HG02610 (cell line): ENCODE results near the gene POU2F3.
A peak's percentile ranks its signal among the peaks of the same experiment; 100 is the strongest.

ENCODE experiments used
- ATAC-seq: cut with Tn5 transposase; IDR thresholded peaks from one replicate; pipeline ENCODE4 v1.9.1; 2021; ENCODE audit warnings: mild to moderate bottlenecking, moderate library complexity; ENCODE audit not compliant: unreplicated experiment

The POU2F3 gene

DNA sequence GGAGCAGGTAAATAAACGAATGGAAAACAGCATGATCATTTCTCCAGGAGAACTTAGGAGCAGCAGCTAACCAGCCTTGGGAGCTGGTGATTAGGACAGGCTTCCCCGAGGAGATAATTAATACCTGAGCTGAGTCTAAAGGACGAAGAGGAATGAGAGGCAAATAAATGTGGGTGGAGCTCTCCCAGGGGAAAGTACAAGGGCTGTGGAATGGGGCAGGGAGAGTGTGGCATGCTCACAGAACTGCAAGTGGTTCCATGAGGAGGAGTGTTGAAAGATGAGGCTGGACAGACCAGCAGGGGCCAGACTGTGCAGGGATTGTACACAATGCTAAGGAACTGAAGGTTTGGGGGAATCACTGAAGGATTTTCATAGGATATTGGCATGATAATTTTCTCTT lies 70.9 kb downstream of the POU2F3 start:
- no peak for ATAC-seq

DNA sequence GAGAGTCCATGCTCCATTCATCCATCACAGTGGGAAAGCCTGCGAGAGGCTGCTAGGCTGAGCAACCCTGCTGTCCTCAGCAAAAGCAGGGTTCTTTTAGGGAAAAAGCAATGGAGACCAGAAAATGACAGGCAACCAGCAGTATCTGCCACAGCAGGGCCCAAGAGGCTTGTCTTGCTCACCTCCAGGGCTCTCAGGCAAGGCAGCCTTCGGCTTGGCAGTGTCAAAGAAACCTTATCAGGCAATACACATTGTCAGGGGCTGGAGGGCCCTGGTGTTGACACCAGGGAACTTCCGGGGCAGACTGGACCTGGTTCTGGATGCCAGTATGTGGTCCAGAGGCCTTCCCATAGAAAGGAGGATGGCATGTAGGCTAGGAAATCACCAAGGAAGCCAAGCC lies 74.9 kb downstream of the POU2F3 start:
- no peak for ATAC-seq

GRCh38 chr11:120316880-120317688 lies 77.1 kb downstream of the POU2F3 start:
- no peak for ATAC-seq

GRCh38 chr11:120317689-120318480 lies 77.9 kb downstream of the POU2F3 start:
- no peak for ATAC-seq

- no peak for ATAC-seq
Observed at GRCh38 chr11:120318906-120319305, 79.0 kb downstream of the POU2F3 start.

DNA sequence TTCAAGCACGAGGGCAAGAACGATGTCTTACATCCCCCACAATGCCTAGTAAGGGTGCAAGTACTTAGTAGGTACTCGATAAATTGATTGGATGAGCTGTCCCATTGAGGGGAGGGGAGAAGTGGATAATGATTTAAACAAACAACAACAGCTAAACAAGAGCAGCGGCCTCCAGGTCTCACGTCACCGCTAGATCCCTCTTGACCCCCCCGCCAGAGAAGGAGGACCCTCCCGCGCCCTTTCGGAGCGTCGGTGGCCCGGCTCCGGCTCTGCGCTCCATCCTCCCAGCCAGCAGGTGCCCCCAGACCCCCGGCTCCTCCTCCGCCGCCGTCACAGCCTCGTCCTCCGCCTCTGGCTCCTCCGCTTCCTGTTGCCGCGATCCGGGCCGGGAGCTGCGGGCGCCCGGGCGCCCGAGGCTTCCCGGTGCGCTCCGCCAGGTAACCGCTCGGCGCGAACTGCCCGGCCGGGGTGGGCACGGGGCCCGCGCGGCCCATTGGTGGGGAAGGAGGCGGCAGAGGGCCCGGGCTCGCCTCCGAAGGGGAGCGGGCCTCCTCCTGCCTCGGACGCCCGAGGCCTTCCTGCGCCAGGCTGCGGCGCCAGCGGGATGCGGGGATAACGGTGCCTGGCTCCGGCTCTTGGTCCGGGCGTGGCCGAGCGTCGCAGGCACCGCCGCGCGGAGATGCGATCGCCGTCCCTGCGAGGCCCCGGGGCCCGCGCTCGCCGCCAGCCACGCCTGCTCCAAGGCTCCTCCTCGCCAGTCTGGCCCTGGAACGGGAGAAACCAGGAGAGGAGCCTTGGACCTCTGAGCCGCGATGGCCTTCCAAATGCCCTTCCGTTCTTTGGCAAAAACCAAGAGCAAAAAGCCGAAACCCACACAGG lies 85.2 kb downstream of the POU2F3 start, which contains the start of gene TLCD5:
TLCD5 (plus strand) TSS at position 368 of the 879 bp plus-strand sequence. CDS start 2,143 bp downstream, outside the sequence.
- ATAC-seq, result peak; percentile 71

- no peak for ATAC-seq
Observed at GRCh38 chr11:120326228-120326627, 86.3 kb downstream of the POU2F3 start.

DNA sequence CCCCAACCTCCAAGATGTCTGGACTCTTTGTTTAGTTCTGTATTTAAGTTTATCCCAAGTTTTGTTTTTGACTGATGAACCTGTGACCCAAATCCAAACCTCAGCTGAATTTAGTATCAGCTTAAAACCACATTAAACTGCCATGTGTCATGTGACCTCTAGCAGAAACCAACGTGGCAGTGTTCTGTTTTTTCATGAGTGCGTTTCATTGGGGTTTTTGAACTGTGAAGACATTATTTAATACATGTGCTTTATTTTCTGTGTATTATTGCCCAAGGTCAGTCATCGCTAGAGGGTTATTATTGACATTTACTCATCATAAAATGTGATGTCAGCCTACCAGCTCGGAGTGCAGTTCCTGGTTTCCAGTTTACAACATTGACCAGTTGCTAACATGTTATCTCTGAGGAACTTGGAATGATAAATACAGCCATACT lies 86.9 kb downstream of the POU2F3 start:
- no peak for ATAC-seq

DNA sequence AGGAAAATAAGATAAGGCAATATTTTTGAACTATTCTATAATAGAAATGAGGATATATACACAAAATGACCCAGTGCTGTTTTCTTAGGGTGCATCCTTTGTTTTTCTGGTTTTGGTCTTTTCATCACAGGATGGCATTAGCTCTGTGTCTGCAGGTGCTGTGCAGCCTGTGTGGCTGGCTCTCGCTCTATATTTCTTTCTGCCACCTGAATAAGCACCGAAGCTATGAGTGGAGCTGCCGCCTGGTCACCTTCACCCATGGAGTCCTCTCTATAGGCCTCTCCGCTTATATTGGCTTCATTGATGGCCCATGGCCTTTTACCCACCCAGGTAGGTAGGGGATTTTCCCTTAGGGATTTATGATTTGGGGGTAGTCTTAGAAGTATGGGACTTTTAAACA lies 87.4 kb downstream of the POU2F3 start:
- ATAC-seq, result no peak

DNA sequence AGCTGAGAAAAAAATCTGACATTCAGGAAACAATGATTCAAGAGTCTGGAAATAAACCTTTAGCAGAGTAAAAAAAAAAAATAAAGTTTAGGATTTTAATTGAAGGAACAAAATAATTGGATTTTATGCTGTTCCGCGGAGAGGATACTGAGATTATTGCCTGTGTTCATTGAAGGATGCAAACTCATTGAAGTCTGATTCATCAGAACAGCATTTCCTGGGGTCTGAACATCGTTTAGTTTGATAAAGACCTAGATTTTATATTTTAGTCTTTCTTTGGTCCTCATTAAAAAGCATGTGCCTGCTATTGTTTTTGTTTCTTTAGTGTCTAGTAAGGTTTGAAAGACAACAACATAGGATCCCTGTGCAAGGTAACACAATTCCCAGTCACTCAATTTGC lies 89.6 kb downstream of the POU2F3 start:
- ATAC-seq, result no peak

GRCh38 chr11:120330045-120330444 lies 90.1 kb downstream of the POU2F3 start:
- no peak for ATAC-seq

DNA sequence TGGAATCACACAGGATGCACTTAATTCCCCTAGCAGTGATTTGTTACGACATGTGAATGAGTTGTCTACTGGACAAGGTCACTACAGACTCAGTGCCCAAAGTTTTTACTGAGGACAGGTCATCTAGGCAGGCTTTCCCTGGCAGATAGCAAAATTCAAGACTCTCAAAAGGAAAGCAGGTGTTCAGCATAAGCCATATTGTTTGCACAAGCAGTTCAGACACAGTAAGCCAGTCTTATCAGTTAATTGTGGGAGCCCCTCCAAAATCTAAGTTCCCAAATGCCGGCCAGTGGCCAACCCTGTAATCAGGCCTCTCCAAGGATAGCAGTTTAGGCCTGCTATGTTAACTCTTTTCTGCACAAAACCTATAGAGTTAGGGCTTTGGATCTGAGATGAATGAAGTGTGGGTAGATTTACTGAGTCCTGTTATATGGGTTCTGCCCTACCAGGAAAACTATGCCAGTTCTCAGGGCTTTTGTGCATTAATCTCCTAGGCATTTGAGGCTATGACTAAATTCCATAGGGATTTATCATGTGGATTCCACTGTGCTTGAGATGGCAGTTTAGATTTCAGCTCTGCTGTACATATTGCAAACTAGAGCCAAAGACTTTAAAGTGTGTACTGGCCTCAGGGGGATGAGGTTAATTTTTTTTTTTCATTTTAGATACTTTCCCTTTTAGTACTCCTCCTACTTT lies 91.5 kb downstream of the POU2F3 start:
- no peak for ATAC-seq

- ATAC-seq, result no peak
Observed at GRCh38 chr11:120332822-120333716, 93.1 kb downstream of the POU2F3 start.

DNA sequence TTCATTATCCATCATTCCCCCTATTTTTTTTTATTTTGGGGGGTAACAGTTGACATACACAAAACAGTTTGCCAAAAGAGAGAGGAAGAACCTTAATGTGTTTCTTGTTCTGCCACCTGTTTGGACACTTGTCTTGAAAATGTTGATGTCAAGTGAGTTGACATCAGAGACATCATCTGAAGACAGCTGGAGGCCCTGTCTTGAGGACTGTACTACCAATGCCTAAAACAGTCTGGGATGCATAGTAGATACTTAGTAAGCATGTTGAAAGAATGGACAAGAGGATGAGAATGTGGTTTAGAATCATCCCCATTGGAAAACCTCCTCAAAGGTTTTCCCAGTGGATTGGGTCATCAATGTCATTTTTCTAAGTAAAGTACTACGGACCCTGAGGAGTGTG lies 93.9 kb downstream of the POU2F3 start:
- ATAC-seq, result no peak

DNA sequence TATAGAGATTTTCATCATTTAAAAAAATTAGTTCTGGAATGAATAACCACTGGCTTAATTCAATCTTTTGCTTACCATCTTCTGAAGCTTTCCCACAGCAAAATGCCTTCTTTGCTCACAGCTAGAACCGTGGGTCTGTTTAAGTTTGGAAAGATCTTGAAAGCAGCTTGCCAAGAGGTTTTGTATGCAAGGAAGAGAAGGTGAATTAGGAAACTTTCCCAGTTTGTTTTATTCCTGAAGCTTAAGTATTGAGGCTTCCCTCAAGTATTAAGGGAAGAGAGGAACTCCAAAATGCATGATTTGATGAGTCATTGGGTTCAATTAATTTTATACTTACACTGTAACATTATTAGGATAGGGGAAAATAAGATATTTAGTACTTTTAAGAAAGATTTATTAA lies 94.4 kb downstream of the POU2F3 start:
- ATAC-seq, result no peak

- no peak for ATAC-seq
Observed at GRCh38 chr11:120334894-120335462, 95.0 kb downstream of the POU2F3 start.

GRCh38 chr11:120335556-120335907 lies 95.6 kb downstream of the POU2F3 start:
- ATAC-seq, result peak; percentile 25

- peak; percentile 55 for ATAC-seq
Observed at GRCh38 chr11:120335908-120336640, 96.1 kb downstream of the POU2F3 start, which contains the start of gene ARHGEF12. Gene ARHGEF12 (plus strand): TSS chr11:120336413. CDS start chr11:120337244, 831 bp downstream.
